Activated CD8-positive, alpha-beta memory T cell treated with anti-CD3 and anti-CD28 coated beads for 4 hours (primary cell): ENCODE data around the gene GRB2.
"Not testable (repeated sequence)": the region's sequence is repeated elsewhere in the genome, so short reads cannot be mapped to it uniquely, and the experiment has no call there.

Experiments
- DNase-seq, 2 donors: peaks; one replicate each; pipeline ENCODE4 v3.0.0-alpha.2; 2020; ENCODE audit warnings: low read depth in 2 of 2

Gene GRB2

GRCh38 chr17:75350706-75351105, 54.8 kb downstream of the GRB2 start:
- DNase-seq, result no peak

- no peak for DNase-seq
These were observed 55.4 kb downstream of the GRB2 start for GRCh38 chr17:75350029-75350428.

GRCh38 chr17:75349589-75349988, 55.9 kb downstream of the GRB2 start:
- no peak for DNase-seq

- DNase-seq, result no peak
These were observed 57.0 kb downstream of the GRB2 start for GRCh38 chr17:75348386-75349012.

- no peak for DNase-seq
These were observed 58.6 kb downstream of the GRB2 start for GRCh38 chr17:75346906-75347305.

GRCh38 chr17:75346368-75346767, 59.1 kb downstream of the GRB2 start:
- DNase-seq, result not testable (repeated sequence)

GRCh38 chr17:75345514-75346167, 59.8 kb downstream of the GRB2 start:
- DNase-seq, result peak in 1 of 2 donors; percentile 20

- DNase-seq, result peak; percentile 25 to 33
These were observed 60.8 kb downstream of the GRB2 start for GRCh38 chr17:75344666-75345065.

- no peak for DNase-seq
These were observed 62.5 kb downstream of the GRB2 start for GRCh38 chr17:75342996-75343395.

- no peak for DNase-seq
These were observed 63.5 kb downstream of the GRB2 start for GRCh38 chr17:75341784-75342486.

- DNase-seq, result no peak
These were observed 64.8 kb downstream of the GRB2 start for GRCh38 chr17:75340631-75341030.

- no peak for DNase-seq
These were observed 65.5 kb downstream of the GRB2 start for GRCh38 chr17:75339971-75340370.

GRCh38 chr17:75338335-75338734, 67.1 kb downstream of the GRB2 start:
- DNase-seq, result no peak

GRCh38 chr17:75335315-75335714, 70.2 kb downstream of the GRB2 start:
- DNase-seq, result no peak

- DNase-seq, result no peak
These were observed 70.8 kb downstream of the GRB2 start for GRCh38 chr17:75334723-75335122.

- no peak for DNase-seq
These were observed 73.8 kb downstream of the GRB2 start for GRCh38 chr17:75331671-75332070.

GRCh38 chr17:75327757-75328156, 77.7 kb downstream of the GRB2 start:
- DNase-seq, result no peak

GRCh38 chr17:75326226-75326848, 79.1 kb downstream of the GRB2 start:
- no peak for DNase-seq

- no peak for DNase-seq
These were observed 79.7 kb downstream of the GRB2 start for GRCh38 chr17:75325827-75326225.

- no peak for DNase-seq
These were observed 80.1 kb downstream of the GRB2 start for GRCh38 chr17:75325348-75325747.

- DNase-seq, result no peak
These were observed 84.0 kb downstream of the GRB2 start for GRCh38 chr17:75321506-75321905.

GRCh38 chr17:75319904-75320691, 85.4 kb downstream of the GRB2 start:
- no peak for DNase-seq
